Activated CD8-positive, alpha-beta T cell treated with anti-CD3 and anti-CD28 coated beads, Interleukin-2, amount 10 ng/mL, durations not matched to agents 7 days and 5 days (primary cell): ENCODE measurements around the gene CLIC3. TPM values are rescaled to one million over a fixed set of nuclear protein-coding genes. Genes with fewer than 3 reads are reported as not detected.
A peak's percentile ranks its signal among the peaks of the same experiment; 100 is the strongest.

Source experiments
- ATAC-seq: fragments of 150-1000 bp; cut with Tn5 transposase; one replicate; pipeline ENCODE4 v1.10.0; 2021; ENCODE audit warnings: moderate library complexity
- CTCF ChIA-PET: fragments of 350-600 bp; sonication (Branson Sonifier 250); formaldehyde crosslinking; loops from one replicate; lab custom pipeline; 2021; ENCODE audit warnings: antibody characterized with exemption; lab: Charles Lee
- POLR2A ChIA-PET: fragments of 350-600 bp; sonication (Branson Sonifier 250); formaldehyde crosslinking; loops from one replicate; lab custom pipeline; 2021; ENCODE audit warnings: antibody characterized with exemption; lab: Charles Lee
- DNase-seq: peaks from one replicate; pipeline ENCODE4 v3.0.0-alpha.2; 2020
- H3K27ac Mint-ChIP-seq: one replicate; pipeline ENCODE4 v1.8.0; 2021; ENCODE audit warnings: mild to moderate bottlenecking, mixed read lengths
- H3K27me3 Mint-ChIP-seq: one replicate; pipeline ENCODE4 v1.8.0; 2021; ENCODE audit warnings: low read depth, mixed read lengths
- H3K36me3 Mint-ChIP-seq: one replicate; pipeline ENCODE4 v1.8.0; 2021; ENCODE audit warnings: low read depth, mixed read lengths
- H3K4me1 Mint-ChIP-seq: one replicate; pipeline ENCODE4 v1.8.0; 2021; ENCODE audit warnings: low read depth, mixed read lengths
- H3K4me3 Mint-ChIP-seq: one replicate; pipeline ENCODE4 v1.8.0; 2021; ENCODE audit warnings: mild to moderate bottlenecking, mixed read lengths
- H3K9me3 Mint-ChIP-seq: one replicate; pipeline ENCODE4 v1.8.0; 2022; ENCODE audit warnings: mixed read lengths; ENCODE audit not compliant: insufficient read depth
- total RNA-seq, 2 experiments: library from RNA; stranded (reverse); gene quantifications; one replicate each; pipeline ENCODE4 v1.2.3, GENCODE V29; 2021

The CLIC3 gene
- total RNA-seq, 2 experiments from 2014 or later = 3.6 to 4.8 TPM

GRCh38 chr9:137023157-137023556 lies 26.8 kb upstream of the CLIC3 start:
- ATAC-seq = no peak
- H3K4me1 Mint-ChIP-seq = peaks cover 31% of the 10 kb centered on the region
- ChIA-PET POLR2A (no interaction called here), CTCF (interaction anchor here (4.5 kb wide), 1 partner anchor 12 kb away, joined by 34 read pairs; no protein-coding TSS in a partner anchor)
- no peak overlapping the region for H3K27ac Mint-ChIP-seq
- no peaks in the 10 kb centered on the region for H3K9me3 Mint-ChIP-seq
- peaks cover 6% of the 10 kb centered on the region for H3K36me3 Mint-ChIP-seq
- H3K27me3 Mint-ChIP-seq = peaks cover 2% of the 10 kb centered on the region
- DNase-seq = no peak
- no peak overlapping the region for H3K4me3 Mint-ChIP-seq

DNA sequence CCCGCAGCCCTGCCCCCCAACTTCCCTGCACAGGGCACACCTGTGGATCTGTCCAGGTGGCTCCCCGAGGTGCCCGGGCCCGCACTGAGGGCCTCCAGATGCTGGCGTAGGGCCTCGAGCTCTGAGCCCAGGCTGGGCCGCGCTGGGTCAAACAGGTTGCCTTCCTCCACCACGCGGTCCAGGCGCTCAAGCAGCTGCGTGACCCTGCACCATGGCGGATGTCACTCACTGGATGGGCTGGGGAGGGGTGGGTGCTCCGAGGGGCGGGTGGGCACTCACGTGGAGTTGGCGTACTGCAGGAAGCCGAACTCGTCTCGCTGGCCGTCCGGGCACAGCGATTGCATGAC lies 26.3 kb upstream of the CLIC3 start:
- ATAC-seq = no peak
- no peak overlapping the region for H3K27ac Mint-ChIP-seq
- CTCF ChIA-PET = no interaction called here
- POLR2A ChIA-PET = no interaction called here
- no peak overlapping the region for H3K4me3 Mint-ChIP-seq
- no peaks in the 10 kb centered on the region for H3K9me3 Mint-ChIP-seq
- peaks cover 2% of the 10 kb centered on the region for H3K27me3 Mint-ChIP-seq
- H3K36me3 Mint-ChIP-seq = peaks cover 6% of the 10 kb centered on the region
- H3K4me1 Mint-ChIP-seq = peaks cover 31% of the 10 kb centered on the region
- no peak for DNase-seq

DNA sequence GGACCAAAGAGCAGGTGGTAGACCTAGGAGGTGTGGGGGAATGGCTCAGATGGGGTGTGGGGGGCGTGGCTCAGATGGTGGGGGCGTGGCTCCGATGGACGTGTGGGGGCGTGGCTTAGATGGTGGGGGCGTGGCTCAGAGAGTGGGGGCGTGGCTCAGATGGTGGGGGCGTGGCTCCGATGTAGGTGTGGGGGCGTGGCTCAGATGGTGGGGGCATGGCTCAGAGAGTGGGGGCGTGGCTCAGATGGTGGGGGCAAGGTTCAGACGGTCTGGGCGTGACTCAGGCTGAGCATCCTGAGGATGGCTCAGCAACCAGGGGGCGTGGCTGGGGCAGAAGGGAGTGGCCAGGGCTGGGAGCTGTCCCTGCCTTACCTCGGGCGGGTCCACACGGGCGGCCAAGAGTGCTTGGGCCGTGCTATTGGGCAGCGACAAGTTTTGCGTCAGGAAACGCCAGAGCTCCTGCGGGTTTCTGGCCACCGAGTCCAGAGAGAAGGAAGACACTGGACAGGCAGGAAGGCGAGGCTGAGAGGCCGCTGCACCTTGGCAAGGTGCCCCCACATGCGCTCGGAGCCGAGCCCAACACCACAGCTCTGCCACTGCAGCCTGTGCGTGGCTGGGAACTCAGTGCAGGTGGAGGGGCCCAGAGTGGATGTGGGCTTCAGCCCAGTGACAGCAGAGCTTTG lies 25.8 kb upstream of the CLIC3 start:
- Mint-ChIP-seq H3K27me3 (peaks cover under 1% of the 10 kb centered on the region), H3K36me3 (peaks cover 6% of the 10 kb centered on the region), H3K27ac (peak overlapping the region; percentile 36), H3K4me1 (peaks cover 28% of the 10 kb centered on the region), H3K9me3 (no peaks in the 10 kb centered on the region), H3K4me3 (no peak overlapping the region)
- CTCF ChIA-PET = interaction anchor here (1.4 kb wide), 1 partner anchor 13 kb away, joined by 4 read pairs; no protein-coding TSS in a partner anchor
- ATAC-seq (peak; percentile 80), DNase-seq (peak; percentile 83)
- POLR2A ChIA-PET = interaction anchor here (0.7 kb wide), 1 partner anchor 13 kb away, joined by 3 read pairs; no protein-coding TSS in a partner anchor

GRCh38 chr9:137021568-137021978 lies 25.2 kb upstream of the CLIC3 start:
- ATAC-seq (no peak), DNase-seq (no peak)
- POLR2A ChIA-PET = interaction anchor here (0.7 kb wide), 1 partner anchor 13 kb away, joined by 3 read pairs; no protein-coding TSS in a partner anchor
- CTCF ChIA-PET = interaction anchor here (1.4 to 4.1 kb wide), 2 partner anchors 8 to 13 kb away, joined by 4 to 18 read pairs; no protein-coding TSS in a partner anchor
- Mint-ChIP-seq H3K27me3 (no peaks in the 10 kb centered on the region), H3K27ac (no peak overlapping the region), H3K4me3 (no peak overlapping the region), H3K36me3 (peaks cover 10% of the 10 kb centered on the region), H3K9me3 (no peaks in the 10 kb centered on the region), H3K4me1 (peaks cover 25% of the 10 kb centered on the region)

DNA sequence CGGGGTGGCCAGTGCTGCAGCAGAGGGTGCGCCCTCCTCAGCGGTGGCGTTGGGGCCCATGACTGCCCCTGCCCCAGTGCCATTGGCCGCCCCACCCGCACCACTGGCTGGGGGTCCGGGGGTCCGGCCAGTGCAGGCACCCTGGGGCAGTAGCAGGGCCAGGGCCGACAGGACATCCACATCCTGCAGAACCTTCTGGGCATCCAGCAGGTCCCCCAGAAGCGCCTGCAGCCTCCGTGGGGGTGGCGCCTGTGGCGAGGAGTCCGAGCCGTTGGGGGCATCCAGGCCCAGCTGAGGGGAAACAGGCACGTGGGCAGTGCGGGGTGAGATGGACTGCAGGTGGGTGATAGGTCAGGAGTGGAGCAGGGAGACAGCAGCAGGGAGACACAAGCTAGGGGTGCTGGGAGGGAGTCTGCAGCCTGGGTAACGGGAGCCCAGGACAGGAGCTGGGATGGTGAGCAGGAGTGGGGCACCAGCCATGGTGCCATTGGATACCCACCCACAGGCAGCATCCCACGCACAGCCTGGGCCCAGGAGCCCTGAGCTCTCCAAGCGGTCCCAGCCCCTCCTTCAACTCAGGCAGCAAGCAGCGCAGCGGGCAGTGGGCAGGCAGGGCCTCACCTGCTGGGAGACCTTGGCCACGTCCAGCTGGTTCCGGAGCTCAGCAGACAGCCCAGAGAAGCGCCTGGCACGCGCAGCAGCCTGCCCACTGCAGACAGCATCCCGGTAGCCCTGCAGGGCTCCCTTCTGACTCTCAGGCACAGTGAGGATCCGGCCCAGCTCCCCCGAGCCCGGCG lies 24.6 kb upstream of the CLIC3 start:
- CTCF ChIA-PET = interaction anchor here (1.3 to 4.1 kb wide), 3 partner anchors 8 to 28 kb away, joined by 3 to 18 read pairs (median 4); partner anchors contain the start of gene PAXX
- Mint-ChIP-seq H3K4me1 (peaks cover 23% of the 10 kb centered on the region), H3K9me3 (no peaks in the 10 kb centered on the region), H3K27me3 (no peaks in the 10 kb centered on the region), H3K4me3 (no peak overlapping the region), H3K36me3 (peaks cover 10% of the 10 kb centered on the region), H3K27ac (no peak overlapping the region)
- DNase-seq (no peak), ATAC-seq (no peak)
- POLR2A ChIA-PET = interaction anchor here (0.7 kb wide), 1 partner anchor 49 kb away, joined by 3 read pairs; no protein-coding TSS in a partner anchor

DNA sequence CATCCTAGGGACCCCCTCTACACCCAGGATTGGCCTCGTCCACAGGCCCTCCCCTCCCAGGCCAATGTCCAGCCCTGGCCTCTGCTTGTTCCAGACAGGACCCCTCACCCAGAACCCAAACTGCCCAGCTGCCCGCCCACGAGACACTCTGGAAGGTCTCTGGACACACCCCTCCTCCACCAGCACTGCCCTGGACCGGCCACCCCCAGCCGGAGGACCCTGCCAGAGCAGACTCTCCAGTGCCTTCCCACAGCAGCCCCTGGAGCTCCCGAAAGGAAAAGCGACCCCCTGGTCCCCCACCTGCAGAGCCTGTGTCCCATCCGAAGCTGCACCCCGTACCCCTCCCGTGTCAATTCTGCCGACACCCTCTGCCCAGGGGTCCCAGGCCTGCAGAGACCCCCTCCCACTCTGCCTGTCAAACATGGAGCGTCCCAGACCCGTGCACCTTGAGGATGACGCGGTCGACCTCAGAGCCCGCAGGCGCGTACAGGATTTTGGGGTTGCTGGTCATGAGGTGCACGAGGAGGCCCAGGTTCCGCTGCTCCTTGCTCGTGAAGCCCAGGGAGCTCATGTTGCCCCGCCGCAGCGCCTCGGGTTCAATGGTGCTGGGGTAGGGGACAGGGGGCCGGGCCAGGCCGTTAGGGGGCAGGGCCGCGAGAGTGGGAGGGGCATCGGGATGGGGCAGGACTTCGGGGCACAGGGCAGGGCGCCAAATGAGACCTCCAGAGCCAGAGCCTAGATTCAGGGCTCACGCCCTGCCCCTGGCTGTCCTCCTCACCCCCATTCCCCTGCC lies 23.7 kb upstream of the CLIC3 start:
- Mint-ChIP-seq H3K27me3 (no peaks in the 10 kb centered on the region), H3K36me3 (peaks cover 11% of the 10 kb centered on the region), H3K4me1 (peaks cover 23% of the 10 kb centered on the region), H3K9me3 (no peaks in the 10 kb centered on the region), H3K4me3 (no peak overlapping the region), H3K27ac (peak overlapping the region; percentile 34)
- DNase-seq = no peak
- CTCF ChIA-PET = interaction anchor here (1.3 to 4.1 kb wide), 2 partner anchors 9 to 27 kb away, joined by 3 to 18 read pairs; partner anchors contain the start of gene PAXX
- ATAC-seq = no peak
- POLR2A ChIA-PET = interaction anchor here (0.7 to 0.9 kb wide), 2 partner anchors 49 to 221 kb away, joined by 3 read pairs; partner anchors contain the start of gene TUBB4B

DNA sequence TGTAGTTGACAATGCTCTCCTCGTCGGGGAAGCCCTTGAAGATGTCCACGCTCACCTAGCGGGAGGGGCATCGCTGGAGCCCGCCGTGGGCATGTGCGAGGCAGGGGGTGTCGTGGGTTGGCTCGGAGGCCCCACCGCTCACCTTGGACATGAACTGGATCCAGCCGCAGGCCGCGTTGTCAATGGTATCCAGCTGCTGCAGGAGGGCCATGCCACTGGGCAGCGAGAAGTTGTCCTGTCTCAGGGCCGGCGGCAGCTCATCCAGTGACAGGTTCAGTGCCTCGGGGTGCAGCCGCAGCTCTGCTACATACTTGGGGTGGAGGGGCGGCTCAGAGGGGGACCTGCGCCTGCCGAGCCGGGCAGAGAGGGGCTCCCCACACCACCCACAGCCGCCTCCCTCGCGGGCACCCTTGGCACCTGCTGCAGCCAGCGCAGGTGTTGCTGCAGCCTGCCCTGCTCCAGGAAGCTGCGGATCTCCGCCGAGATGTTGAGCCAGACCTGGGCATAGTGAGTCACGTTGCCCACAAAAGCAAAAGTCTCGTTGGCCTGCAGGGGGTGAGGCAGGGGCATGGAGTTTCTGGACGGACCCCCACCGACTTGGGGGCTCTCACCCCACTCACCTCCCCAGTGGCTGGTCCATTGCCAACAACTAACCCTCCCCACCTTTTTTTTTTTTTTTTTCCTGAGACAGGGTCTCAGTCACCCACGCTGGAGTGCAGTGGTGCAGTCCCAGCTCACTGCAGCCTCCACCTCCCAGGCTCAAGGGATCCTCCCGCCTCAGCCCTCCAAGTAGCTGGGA lies 22.6 kb upstream of the CLIC3 start:
- Mint-ChIP-seq H3K27ac (no peak overlapping the region), H3K27me3 (no peaks in the 10 kb centered on the region), H3K36me3 (peaks cover 18% of the 10 kb centered on the region), H3K9me3 (no peaks in the 10 kb centered on the region), H3K4me1 (peaks cover 12% of the 10 kb centered on the region), H3K4me3 (no peak overlapping the region)
- ChIA-PET CTCF (interaction anchor here (4.1 kb wide), 1 partner anchor 10 kb away, joined by 18 read pairs; no protein-coding TSS in a partner anchor), POLR2A (interaction anchor here (0.9 kb wide), 1 partner anchor 222 kb away, joined by 3 read pairs; the partner anchor contains the start of gene TUBB4B)
- no peak for DNase-seq
- ATAC-seq = no peak

DNA sequence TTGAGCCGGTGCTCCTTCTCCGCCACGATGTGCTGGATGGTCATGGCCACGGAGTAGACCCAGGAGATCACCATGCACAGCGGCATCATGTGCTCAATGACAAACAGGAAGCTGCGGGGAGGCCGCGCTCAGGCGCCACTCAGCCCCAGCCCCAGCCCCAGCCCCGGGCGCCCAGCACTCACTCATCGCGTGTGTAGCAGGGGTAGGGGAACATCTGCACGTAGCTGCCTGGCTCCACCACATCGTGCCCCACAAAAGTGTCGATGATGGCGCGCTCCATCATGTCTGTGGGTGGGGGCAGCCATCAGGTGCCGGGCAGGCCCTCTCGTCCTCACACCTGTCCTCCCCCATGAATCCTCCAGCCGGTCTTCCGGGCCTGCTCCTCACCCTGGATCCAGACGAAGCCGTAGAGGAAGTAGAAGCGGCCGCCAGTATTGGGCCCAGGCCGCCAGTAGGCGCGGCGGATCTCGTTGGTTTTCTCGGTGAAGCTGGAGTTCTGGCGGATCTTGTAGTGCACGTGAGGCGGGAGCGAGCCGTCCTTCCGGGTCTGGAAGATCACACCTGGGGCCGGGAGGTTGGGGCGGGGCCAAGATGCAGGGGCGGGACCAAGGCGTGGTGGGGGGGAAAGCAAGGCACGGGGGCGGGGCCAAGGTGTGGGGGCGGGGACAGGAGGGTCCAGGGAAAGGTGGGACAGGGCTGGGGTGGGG lies 21.6 kb upstream of the CLIC3 start:
- ChIA-PET POLR2A (no interaction called here), CTCF (interaction anchor here (1.3 to 4.1 kb wide), 2 partner anchors 11 to 210 kb away, joined by 3 to 18 read pairs; partner anchors contain the start of gene RABL6)
- H3K4me3 Mint-ChIP-seq = no peak overlapping the region
- DNase-seq = no peak
- no peak overlapping the region for H3K27ac Mint-ChIP-seq
- no peaks in the 10 kb centered on the region for H3K9me3 Mint-ChIP-seq
- ATAC-seq = no peak
- no peaks in the 10 kb centered on the region for H3K27me3 Mint-ChIP-seq
- H3K36me3 Mint-ChIP-seq = peaks cover 18% of the 10 kb centered on the region
- H3K4me1 Mint-ChIP-seq = peaks cover 7% of the 10 kb centered on the region

DNA sequence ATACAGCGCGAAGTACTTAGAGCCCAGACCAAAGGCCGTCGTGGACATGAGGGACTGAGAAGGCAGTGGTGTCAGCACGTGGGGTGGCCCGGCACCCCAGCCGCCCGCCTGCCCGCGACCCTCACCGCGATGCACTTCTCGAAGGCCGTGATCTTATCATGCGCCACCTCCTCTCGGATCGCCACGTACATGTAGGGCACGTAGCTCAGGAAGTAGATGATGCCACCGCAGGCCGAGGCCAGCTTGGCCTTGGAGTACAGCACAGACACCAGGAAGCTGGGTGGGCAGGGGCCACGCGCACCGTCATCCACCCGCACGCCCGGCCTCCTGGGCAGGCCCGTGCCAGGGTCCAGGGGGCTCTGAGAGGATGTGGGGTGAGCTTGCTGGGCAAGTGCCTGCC lies 20.7 kb upstream of the CLIC3 start:
- H3K9me3 Mint-ChIP-seq = no peaks in the 10 kb centered on the region
- ATAC-seq = no peak
- H3K4me1 Mint-ChIP-seq = peaks cover 5% of the 10 kb centered on the region
- H3K36me3 Mint-ChIP-seq = peaks cover 18% of the 10 kb centered on the region
- no peak for DNase-seq
- H3K4me3 Mint-ChIP-seq = no peak overlapping the region
- no peak overlapping the region for H3K27ac Mint-ChIP-seq
- CTCF ChIA-PET = interaction anchor here (1.3 kb wide), 1 partner anchor 209 kb away, joined by 3 read pairs; the partner anchor contains the start of gene RABL6
- H3K27me3 Mint-ChIP-seq = no peaks in the 10 kb centered on the region
- POLR2A ChIA-PET = no interaction called here

- no peaks in the 10 kb centered on the region for H3K9me3 Mint-ChIP-seq
Observed at GRCh38 chr9:137016436-137016835, 20.1 kb upstream of the CLIC3 start.

More at GRCh38 chr9:137016436-137016835, 20.1 kb upstream of the CLIC3 start:
- POLR2A ChIA-PET = no interaction called here
- Mint-ChIP-seq H3K4me3 (no peak overlapping the region), H3K27me3 (no peaks in the 10 kb centered on the region), H3K27ac (no peak overlapping the region), H3K36me3 (peaks cover 18% of the 10 kb centered on the region), H3K4me1 (peaks cover 4% of the 10 kb centered on the region)
- ATAC-seq = no peak
- CTCF ChIA-PET = interaction anchor here (1.3 kb wide), 1 partner anchor 209 kb away, joined by 3 read pairs; the partner anchor contains the start of gene RABL6
- DNase-seq = no peak
